A673 (cell line): Measurements from ENCODE around the gene KRT4. TPM values are rescaled to one million over a fixed set of nuclear protein-coding genes. Genes with fewer than 3 reads are reported as not detected.
"Not testable (repeated sequence)": the region's sequence is repeated elsewhere in the genome, so short reads cannot be mapped to it uniquely, and the experiment has no call there.

Experiments used
- BruUV-seq: library from RNA; stranded (reverse); fragments of 400-500 nt; replicated peaks from 2 replicates; lab custom pipeline; 2021; lab: Mats Ljungman, UMichigan
- CTCF ChIA-PET: fragments of 300-600 bp; sonication (Branson Sonifier 250); formaldehyde crosslinking; loops from one replicate; lab custom pipeline; 2022; ENCODE audit warnings: antibody characterized with exemption; lab: Charles Lee
- POLR2A ChIA-PET: fragments of 300-600 bp; sonication (Branson Sonifier 250); formaldehyde crosslinking; loops from one replicate; lab custom pipeline; 2022; ENCODE audit warnings: antibody characterized with exemption; ENCODE audit not compliant: low non-redundant PET; lab: Charles Lee
- DNase-seq: peaks from one replicate; pipeline ENCODE4 v3.0.0-alpha.2; 2015; ENCODE audit warnings: low spot score
- H3K27ac ChIP-seq: fragments of 200-600 bp; sonication (generic); 2 replicates; pipeline ENCODE4 v1.5.1; 2016; ENCODE audit warnings: mixed run types, low read depth, mild to moderate bottlenecking, mixed read lengths, antibody characterized with exemption, low read length; ENCODE audit not compliant: poor library complexity, severe bottlenecking
- H3K27me3 ChIP-seq: fragments of 200-600 bp; sonication (generic); replicated peaks from 2 replicates; pipeline ENCODE4 v1.6.1; 2017; ENCODE audit warnings: mixed run types, low read depth, mild to moderate bottlenecking, mixed read lengths, antibody characterized with exemption, low read length; ENCODE audit not compliant: insufficient read depth, poor library complexity
- H3K36me3 ChIP-seq: fragments of 200-600 bp; sonication (generic); 2 replicates; pipeline ENCODE4 v1.6.1; 2016; ENCODE audit warnings: mixed run types, mild to moderate bottlenecking, mixed read lengths, antibody characterized with exemption, low read length; ENCODE audit not compliant: insufficient read depth, poor library complexity, severe bottlenecking
- H3K4me1 ChIP-seq: fragments of 200-600 bp; sonication (generic); 2 replicates; pipeline ENCODE4 v1.6.1; 2017; ENCODE audit warnings: mixed run types, mild to moderate bottlenecking, mixed read lengths, antibody characterized with exemption, low read length; ENCODE audit not compliant: insufficient read depth, poor library complexity, severe bottlenecking
- H3K4me3 ChIP-seq: fragments of 200-600 bp; sonication (generic); 2 replicates; pipeline ENCODE4 v1.5.1; 2016; ENCODE audit warnings: low read depth, mixed run types, mild to moderate bottlenecking, mixed read lengths, low read length; ENCODE audit not compliant: poor library complexity, severe bottlenecking
- H3K9me3 ChIP-seq: fragments of 200-600 bp; sonication (generic); 2 replicates; pipeline ENCODE4 v1.6.1; 2016; ENCODE audit warnings: mixed run types, low read depth, mild to moderate bottlenecking, mixed read lengths, antibody characterized with exemption, low read length; ENCODE audit not compliant: poor library complexity, severe bottlenecking
- EZH2 ChIP-seq: fragments of 200-600 bp; sonication (generic); IDR thresholded peaks from 2 replicates; pipeline ENCODE4 v1.6.1; 2017; ENCODE audit warnings: borderline replicate concordance, low read depth, mild to moderate bottlenecking, mixed read lengths, antibody characterized with exemption, low read length; ENCODE audit not compliant: poor library complexity, severe bottlenecking
- intact Hi-C: fragments of 100-400 bp; cut with micrococcal nuclease; formaldehyde crosslinking; loops from one replicate; pipeline ENCODE4 v1.10.0; 2022; ENCODE audit not compliant: unreplicated experiment
- total RNA-seq: library from RNA; stranded (reverse); gene quantifications from 2 replicates; pipeline ENCODE4 v1.2.3, GENCODE V29; 2021
- TF ChIP-seq, protein P1 (sequence below): fragments of 300-800, 200-600 bp; sonication (generic); conservative IDR thresholded peaks from 2 replicates; pipeline ENCODE4 v1.5.1; 2017; ENCODE audit warnings: low read depth, mild to moderate bottlenecking, antibody characterized with exemption, low read length, moderate library complexity, mixed read lengths

Gene KRT4
- total RNA-seq, 1 experiment from 2014 or later: not detected

DNA sequence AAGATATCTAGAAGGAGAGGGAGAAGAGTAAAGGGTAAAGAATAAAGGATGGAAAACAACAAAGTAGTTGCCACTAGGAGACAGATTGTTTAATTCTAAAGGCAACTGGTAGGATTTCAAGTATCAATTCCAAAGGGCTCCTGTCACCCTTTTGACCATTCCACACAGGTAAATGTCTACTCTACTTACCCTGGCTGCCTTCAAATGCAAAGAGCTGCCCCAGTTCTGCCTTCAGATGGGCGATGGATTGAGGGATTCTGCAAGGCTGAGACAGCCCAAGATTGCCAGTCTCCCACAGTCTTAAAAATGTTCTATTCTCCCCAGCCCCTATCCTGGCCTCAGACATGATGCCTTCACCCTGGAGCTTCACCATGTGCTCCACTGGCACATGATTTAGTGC lies 48.2 kb downstream of the KRT4 start:
- intact Hi-C loops: no loop called here
- DNase-seq: no peak
- POLR2A ChIA-PET: no interaction called here
- BruUV-seq: no TSS peak
- no peaks in the 10 kb centered on the region for H3K4me1 ChIP-seq
- no peak overlapping the region for H3K27ac ChIP-seq
- CTCF ChIA-PET: no interaction called here
- peaks cover under 1% of the 10 kb centered on the region for H3K9me3 ChIP-seq
- TF ChIP-seq, protein P1, sequence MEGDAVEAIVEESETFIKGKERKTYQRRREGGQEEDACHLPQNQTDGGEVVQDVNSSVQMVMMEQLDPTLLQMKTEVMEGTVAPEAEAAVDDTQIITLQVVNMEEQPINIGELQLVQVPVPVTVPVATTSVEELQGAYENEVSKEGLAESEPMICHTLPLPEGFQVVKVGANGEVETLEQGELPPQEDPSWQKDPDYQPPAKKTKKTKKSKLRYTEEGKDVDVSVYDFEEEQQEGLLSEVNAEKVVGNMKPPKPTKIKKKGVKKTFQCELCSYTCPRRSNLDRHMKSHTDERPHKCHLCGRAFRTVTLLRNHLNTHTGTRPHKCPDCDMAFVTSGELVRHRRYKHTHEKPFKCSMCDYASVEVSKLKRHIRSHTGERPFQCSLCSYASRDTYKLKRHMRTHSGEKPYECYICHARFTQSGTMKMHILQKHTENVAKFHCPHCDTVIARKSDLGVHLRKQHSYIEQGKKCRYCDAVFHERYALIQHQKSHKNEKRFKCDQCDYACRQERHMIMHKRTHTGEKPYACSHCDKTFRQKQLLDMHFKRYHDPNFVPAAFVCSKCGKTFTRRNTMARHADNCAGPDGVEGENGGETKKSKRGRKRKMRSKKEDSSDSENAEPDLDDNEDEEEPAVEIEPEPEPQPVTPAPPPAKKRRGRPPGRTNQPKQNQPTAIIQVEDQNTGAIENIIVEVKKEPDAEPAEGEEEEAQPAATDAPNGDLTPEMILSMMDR: no peak
- TF ChIP-seq EZH2: no peak
- H3K4me3 ChIP-seq: no peak overlapping the region
- no peaks in the 10 kb centered on the region for H3K36me3 ChIP-seq
- no peaks in the 10 kb centered on the region for H3K27me3 ChIP-seq

- no peak overlapping the region for H3K27ac ChIP-seq
- no peak overlapping the region for H3K4me3 ChIP-seq
- ChIA-PET CTCF (no interaction called here), POLR2A (no interaction called here)
- DNase-seq: no peak
- no peaks in the 10 kb centered on the region for H3K36me3 ChIP-seq
- peaks cover 7% of the 10 kb centered on the region for H3K9me3 ChIP-seq
- no peaks in the 10 kb centered on the region for H3K27me3 ChIP-seq
- BruUV-seq: no TSS peak
- intact Hi-C loops: no loop called here
- no peaks in the 10 kb centered on the region for H3K4me1 ChIP-seq
- TF ChIP-seq, protein P1: no peak
- TF ChIP-seq EZH2: no peak
Observed at GRCh38 chr12:52763991-52764390, 49.9 kb downstream of the KRT4 start.

- H3K9me3 ChIP-seq: peaks cover 7% of the 10 kb centered on the region
- H3K4me3 ChIP-seq: no peak overlapping the region
- H3K36me3 ChIP-seq: no peaks in the 10 kb centered on the region
- no peak for DNase-seq
- POLR2A ChIA-PET: no interaction called here
- no peak overlapping the region for H3K27ac ChIP-seq
- no TSS peak for BruUV-seq
- CTCF ChIA-PET: no interaction called here
- no peaks in the 10 kb centered on the region for H3K27me3 ChIP-seq
- TF ChIP-seq EZH2: no peak
- intact Hi-C loops: no loop called here
- no peaks in the 10 kb centered on the region for H3K4me1 ChIP-seq
Observed at GRCh38 chr12:52763036-52763659, 50.8 kb downstream of the KRT4 start.

DNA sequence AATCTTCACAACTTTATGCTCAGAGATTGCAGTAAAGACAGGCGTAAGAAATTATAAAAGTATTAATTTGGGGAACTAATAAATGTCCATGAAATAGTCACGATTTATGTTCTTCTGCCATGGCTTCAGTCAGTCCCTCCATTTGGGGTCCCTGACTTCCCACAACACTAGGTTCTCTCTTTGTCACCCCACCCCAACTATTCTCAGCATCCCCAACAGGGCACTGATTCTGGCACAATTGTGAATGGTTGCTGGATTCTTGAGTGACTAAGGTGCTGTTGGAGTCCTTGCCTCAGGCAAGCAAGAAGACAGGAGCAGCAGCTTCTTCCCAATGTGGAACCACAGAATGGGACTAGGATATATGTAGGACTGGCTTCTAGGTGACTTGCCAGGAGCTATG lies 52.1 kb downstream of the KRT4 start:
- intact Hi-C loops: no loop called here
- H3K4me3 ChIP-seq: no peak overlapping the region
- no peak for DNase-seq
- no peaks in the 10 kb centered on the region for H3K27me3 ChIP-seq
- no peaks in the 10 kb centered on the region for H3K36me3 ChIP-seq
- ChIA-PET CTCF (no interaction called here), POLR2A (no interaction called here)
- no TSS peak for BruUV-seq
- H3K9me3 ChIP-seq: peaks cover 7% of the 10 kb centered on the region
- H3K4me1 ChIP-seq: no peaks in the 10 kb centered on the region
- H3K27ac ChIP-seq: no peak overlapping the region
- TF ChIP-seq, protein P1: no peak
- no peak for TF ChIP-seq EZH2

- intact Hi-C loops, DNase-seq, H3K4me1 ChIP-seq, H3K27me3 ChIP-seq, POLR2A ChIA-PET, BruUV-seq, CTCF ChIA-PET, H3K4me3 ChIP-seq, H3K27ac ChIP-seq, H3K36me3 ChIP-seq, H3K9me3 ChIP-seq: not testable (repeated sequence)
Observed at GRCh38 chr12:52761218-52761617, 52.7 kb downstream of the KRT4 start.
